ENCODE data around the gene NUDT22.
A peak's percentile ranks its signal among the peaks of the same experiment; 100 is the strongest.

NUDT22 gene

DNA sequence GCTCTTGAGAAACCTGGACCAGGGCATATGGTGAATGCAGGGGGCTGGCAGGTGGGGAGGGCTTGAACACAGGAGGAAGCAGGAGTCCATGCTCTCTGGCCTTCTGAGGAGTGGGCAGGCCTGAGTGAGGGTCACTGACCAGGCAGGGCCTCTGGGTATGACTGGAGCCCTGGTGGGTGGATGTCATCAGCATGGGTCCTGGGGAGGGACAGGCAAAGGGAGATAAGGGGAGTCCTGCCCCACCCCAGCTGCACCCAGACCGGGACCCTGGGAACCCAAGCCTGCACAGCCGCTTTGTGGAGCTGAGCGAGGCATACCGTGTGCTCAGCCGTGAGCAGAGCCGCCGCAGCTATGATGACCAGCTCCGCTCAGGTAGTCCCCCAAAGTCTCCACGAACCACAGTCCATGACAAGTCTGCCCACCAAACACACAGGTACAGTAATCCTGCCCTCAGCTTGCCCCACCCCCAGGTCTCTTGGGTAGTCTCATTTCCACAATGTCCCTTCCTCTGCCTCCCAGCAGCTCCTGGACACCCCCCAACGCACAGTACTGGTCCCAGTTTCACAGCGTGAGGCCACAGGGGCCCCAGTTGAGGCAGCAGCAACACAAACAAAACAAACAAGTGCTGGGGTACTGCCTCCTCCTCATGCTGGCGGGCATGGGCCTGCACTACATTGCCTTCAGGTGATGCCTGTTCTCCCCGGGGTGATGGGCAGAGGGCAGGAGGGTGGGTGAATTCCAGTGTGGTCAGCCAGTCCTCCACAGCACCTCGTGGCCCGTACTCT is 6.3 kb downstream of the NUDT22 start:
- TF ChIP-seq CEBPB (IDR thresholded peaks at IDR 0.05) (no peak), EGR1 (IDR thresholded peaks at IDR 0.05) (no peak), NFIC (IDR thresholded peaks at IDR 0.05) (no peak), FOXM1 (IDR thresholded peaks at IDR 0.05; ENCODE audit: borderline replicate concordance, low read depth) (no peak), TEAD4 (IDR thresholded peaks at IDR 0.05) (no peak), CREB1 (IDR thresholded peaks at IDR 0.05; ENCODE audit: low read depth) (no peak), TAF1 (IDR thresholded peaks at IDR 0.05; ENCODE audit: low read depth) (no peak), MAX (IDR thresholded peaks at IDR 0.05) (no peak), ZBTB7A (IDR thresholded peaks at IDR 0.05; ENCODE audit: low read depth) (no peak), RAD21 (IDR thresholded peaks at IDR 0.05; ENCODE audit: low read depth) (no peak), TCF12 (IDR thresholded peaks at IDR 0.05; ENCODE audit: low read depth) (no peak), YY1 (IDR thresholded peaks at IDR 0.05; ENCODE audit: low read depth) (no peak)
- TF ChIP-seq, protein P1, sequence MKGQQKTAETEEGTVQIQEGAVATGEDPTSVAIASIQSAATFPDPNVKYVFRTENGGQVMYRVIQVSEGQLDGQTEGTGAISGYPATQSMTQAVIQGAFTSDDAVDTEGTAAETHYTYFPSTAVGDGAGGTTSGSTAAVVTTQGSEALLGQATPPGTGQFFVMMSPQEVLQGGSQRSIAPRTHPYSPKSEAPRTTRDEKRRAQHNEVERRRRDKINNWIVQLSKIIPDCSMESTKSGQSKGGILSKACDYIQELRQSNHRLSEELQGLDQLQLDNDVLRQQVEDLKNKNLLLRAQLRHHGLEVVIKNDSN (IDR thresholded peaks at IDR 0.05) = no peak
- TF ChIP-seq, protein P2, sequence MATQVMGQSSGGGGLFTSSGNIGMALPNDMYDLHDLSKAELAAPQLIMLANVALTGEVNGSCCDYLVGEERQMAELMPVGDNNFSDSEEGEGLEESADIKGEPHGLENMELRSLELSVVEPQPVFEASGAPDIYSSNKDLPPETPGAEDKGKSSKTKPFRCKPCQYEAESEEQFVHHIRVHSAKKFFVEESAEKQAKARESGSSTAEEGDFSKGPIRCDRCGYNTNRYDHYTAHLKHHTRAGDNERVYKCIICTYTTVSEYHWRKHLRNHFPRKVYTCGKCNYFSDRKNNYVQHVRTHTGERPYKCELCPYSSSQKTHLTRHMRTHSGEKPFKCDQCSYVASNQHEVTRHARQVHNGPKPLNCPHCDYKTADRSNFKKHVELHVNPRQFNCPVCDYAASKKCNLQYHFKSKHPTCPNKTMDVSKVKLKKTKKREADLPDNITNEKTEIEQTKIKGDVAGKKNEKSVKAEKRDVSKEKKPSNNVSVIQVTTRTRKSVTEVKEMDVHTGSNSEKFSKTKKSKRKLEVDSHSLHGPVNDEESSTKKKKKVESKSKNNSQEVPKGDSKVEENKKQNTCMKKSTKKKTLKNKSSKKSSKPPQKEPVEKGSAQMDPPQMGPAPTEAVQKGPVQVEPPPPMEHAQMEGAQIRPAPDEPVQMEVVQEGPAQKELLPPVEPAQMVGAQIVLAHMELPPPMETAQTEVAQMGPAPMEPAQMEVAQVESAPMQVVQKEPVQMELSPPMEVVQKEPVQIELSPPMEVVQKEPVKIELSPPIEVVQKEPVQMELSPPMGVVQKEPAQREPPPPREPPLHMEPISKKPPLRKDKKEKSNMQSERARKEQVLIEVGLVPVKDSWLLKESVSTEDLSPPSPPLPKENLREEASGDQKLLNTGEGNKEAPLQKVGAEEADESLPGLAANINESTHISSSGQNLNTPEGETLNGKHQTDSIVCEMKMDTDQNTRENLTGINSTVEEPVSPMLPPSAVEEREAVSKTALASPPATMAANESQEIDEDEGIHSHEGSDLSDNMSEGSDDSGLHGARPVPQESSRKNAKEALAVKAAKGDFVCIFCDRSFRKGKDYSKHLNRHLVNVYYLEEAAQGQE (IDR thresholded peaks at IDR 0.05; ENCODE audit: low read depth) = no peak

- TF ChIP-seq EGR1 (IDR thresholded peaks at IDR 0.05) (no peak), RAD21 (IDR thresholded peaks at IDR 0.05; ENCODE audit: low read depth) (no peak), CEBPB (IDR thresholded peaks at IDR 0.05) (no peak), TCF12 (IDR thresholded peaks at IDR 0.05; ENCODE audit: low read depth) (no peak), FOXM1 (IDR thresholded peaks at IDR 0.05; ENCODE audit: borderline replicate concordance, low read depth) (no peak)
- TF ChIP-seq, protein P1 (IDR thresholded peaks at IDR 0.05) = no peak
Measured at GRCh38 chr11:64232967-64233315, 6.9 kb downstream of the NUDT22 start.

DNA sequence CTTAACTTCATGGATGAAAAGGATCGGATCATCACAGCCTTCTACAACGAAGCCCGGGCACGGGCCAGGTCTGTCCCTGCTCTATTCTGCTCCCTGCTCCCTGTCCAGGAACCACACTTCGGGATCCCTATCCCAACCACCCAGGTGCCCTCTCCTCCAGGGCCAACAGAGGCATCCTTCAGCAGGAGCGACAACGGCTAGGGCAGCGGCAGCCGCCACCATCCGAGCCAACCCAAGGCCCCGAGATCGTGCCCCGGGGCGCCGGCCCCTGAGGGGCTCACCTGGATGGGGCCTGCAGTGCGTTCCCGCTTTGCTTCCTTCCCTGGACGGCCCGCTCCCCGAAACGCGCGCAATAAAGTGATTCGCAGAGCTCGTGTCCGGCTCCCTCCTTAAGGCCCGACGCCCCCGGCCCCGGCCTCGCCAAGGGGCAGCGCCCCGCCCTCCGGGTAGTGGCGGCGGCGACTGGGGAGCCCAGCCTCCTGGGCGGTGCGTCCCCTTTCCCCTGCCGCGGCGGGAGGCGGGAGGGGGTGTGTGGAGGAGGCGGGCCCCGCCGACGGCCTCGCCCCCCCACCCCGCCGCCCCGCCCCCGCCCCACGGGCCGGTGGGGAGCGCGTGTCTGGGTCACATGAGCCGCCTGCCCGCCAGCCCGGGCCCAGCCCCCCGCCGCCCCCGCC is 8.0 kb downstream of the NUDT22 start, which contains the start of gene VEGFB:
TSS of gene VEGFB (plus strand) at position 672 of the 674 bp plus-strand sequence. CDS start 250 bp downstream, outside the sequence.
- TF ChIP-seq TCF12 (IDR thresholded peaks at IDR 0.05; ENCODE audit: low read depth) (0 out of 2 replicates have a peak, but pooled peaks have one; percentile 26), MAX (IDR thresholded peaks at IDR 0.05) (peak; percentile 28; the same call in 1 of the 2 replicates), EP300 (IDR thresholded peaks at IDR 0.05; ENCODE audit: borderline replicate concordance) (no peak), ZBTB7A (IDR thresholded peaks at IDR 0.05; ENCODE audit: low read depth) (peak; percentile 96), RAD21 (IDR thresholded peaks at IDR 0.05; ENCODE audit: low read depth) (no peak)
- TF ChIP-seq, protein P1 (IDR thresholded peaks at IDR 0.05) = peak; percentile 74

DNA sequence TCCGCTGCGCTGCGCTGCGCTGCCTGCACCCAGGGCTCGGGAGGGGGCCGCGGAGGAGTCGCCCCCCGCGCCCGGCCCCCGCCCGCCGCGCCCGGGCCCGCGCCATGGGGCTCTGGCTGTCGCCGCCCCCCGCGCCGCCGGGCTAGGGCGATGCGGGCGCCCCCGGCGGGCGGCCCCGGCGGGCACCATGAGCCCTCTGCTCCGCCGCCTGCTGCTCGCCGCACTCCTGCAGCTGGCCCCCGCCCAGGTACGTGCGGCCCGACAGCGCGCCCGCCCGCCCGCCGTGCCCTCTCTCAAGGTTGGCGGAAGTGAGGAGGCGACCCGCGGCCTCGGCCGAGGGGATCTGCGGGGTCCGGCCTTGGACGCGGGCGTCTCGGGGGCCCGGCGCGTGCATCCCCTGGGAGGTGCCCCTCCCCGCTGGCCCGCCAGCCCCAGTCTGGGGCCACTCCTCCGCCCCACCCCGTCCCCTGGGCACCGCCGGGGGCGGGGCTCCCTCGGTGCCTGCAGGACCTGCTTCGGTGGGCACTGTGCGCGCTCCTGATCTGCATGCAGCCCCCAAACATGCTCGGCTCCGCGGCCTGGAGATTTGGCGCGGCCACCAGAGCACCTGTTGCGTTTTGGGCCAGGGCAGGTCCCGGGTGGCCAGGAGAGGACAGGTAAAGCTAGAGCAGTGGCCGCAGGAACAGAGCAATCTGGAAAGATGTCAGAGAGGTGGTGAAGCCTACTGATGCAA is 8.7 kb downstream of the NUDT22 start:
- TF ChIP-seq TAF1 (IDR thresholded peaks at IDR 0.05; ENCODE audit: low read depth) (0 out of 2 replicates have a peak, but pooled peaks have one; percentile 9), EGR1 (IDR thresholded peaks at IDR 0.05) (no peak), CEBPB (IDR thresholded peaks at IDR 0.05) (no peak), TEAD4 (IDR thresholded peaks at IDR 0.05) (no peak), MAX (IDR thresholded peaks at IDR 0.05) (no peak), FOXM1 (IDR thresholded peaks at IDR 0.05; ENCODE audit: borderline replicate concordance, low read depth) (no peak), TCF12 (IDR thresholded peaks at IDR 0.05; ENCODE audit: low read depth) (no peak), NFIC (IDR thresholded peaks at IDR 0.05) (no peak), CREB1 (IDR thresholded peaks at IDR 0.05; ENCODE audit: low read depth) (no peak), ZBTB7A (IDR thresholded peaks at IDR 0.05; ENCODE audit: low read depth) (0 out of 2 replicates have a peak, but pooled peaks have one; percentile 25), EP300 (IDR thresholded peaks at IDR 0.05; ENCODE audit: borderline replicate concordance) (peak; percentile 9; the same call in 1 of the 2 replicates), YY1 (IDR thresholded peaks at IDR 0.05; ENCODE audit: low read depth) (no peak), RAD21 (IDR thresholded peaks at IDR 0.05; ENCODE audit: low read depth) (no peak)
- TF ChIP-seq, protein P1 (IDR thresholded peaks at IDR 0.05) = no peak
- TF ChIP-seq, protein P2 (IDR thresholded peaks at IDR 0.05; ENCODE audit: low read depth) = no peak
